ENCODE results near the gene LRIT2.

Gene LRIT2

DNA sequence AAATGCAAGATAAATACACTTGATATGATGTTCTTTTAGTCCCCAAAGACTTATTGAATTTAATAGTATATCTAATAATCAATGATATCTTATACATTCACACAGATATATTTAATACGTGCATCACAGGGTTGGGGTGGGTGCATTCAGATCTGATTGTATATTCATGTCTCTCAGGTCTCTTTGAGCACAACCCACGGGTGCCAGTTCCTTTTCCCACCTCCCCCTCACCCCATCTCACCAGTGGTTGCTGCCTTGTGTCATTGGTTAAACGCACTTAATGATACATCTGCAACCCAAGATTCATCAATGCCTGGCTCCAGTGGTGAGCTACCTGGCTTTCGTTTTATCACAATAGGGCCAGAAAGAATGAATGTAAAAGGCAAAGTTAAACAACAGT is 9.8 kb upstream of the LRIT2 start:
- no peak for TF ChIP-seq CTCF (conservative IDR thresholded peaks at IDR 0.05; ENCODE audit: low read depth)
- POLR2A ChIA-PET (ENCODE audit: low non-redundant PET): no interaction called here
- no peak overlapping the region for H3K27ac ChIP-seq
- CTCF ChIA-PET: no interaction called here
- no peak for DNase-seq (ENCODE audit: low spot score)

- DNase-seq (ENCODE audit: low spot score): no peak
- ChIA-PET CTCF (interaction anchor here (0.8 kb wide), 1 partner anchor 15 kb away, joined by 3 read pairs; no protein-coding TSS in a partner anchor), POLR2A (ENCODE audit: low non-redundant PET) (no interaction called here)
- no peak overlapping the region for H3K27ac ChIP-seq
- no peak for TF ChIP-seq CTCF (conservative IDR thresholded peaks at IDR 0.05; ENCODE audit: low read depth)
Measured at GRCh38 chr10:84234479-84234878, 9.1 kb upstream of the LRIT2 start.

DNA sequence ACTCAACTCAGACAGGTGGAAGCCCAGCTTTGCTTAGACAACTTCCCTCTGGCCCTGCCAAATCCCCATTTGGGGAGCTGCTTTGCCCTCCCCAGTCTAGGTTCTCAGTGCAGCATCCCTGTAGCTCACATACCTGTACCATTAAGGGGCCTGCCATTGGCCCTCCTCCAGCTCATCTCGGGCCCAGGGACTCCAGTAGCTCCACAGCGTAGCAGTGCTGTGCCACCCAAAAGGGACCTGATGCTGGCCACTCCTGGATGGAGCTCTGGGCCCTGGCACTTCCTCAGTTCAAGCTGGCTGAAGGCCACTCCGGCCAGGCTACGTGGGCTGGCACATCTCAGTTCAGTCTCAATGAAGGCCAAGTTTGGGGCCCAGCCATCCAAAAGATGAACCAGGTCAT is 8.6 kb upstream of the LRIT2 start:
- no peak for TF ChIP-seq CTCF (conservative IDR thresholded peaks at IDR 0.05; ENCODE audit: low read depth)
- H3K27ac ChIP-seq: no peak overlapping the region
- ChIA-PET CTCF (interaction anchor here (0.8 kb wide), 1 partner anchor 16 kb away, joined by 3 read pairs; no protein-coding TSS in a partner anchor), POLR2A (ENCODE audit: low non-redundant PET) (no interaction called here)
- no peak for DNase-seq (ENCODE audit: low spot score)

- ChIA-PET POLR2A (ENCODE audit: low non-redundant PET) (no interaction called here), CTCF (interaction anchor here (0.6 kb wide), 1 partner anchor 1760 kb away, joined by 3 read pairs; no protein-coding TSS in a partner anchor)
- no peak overlapping the region for H3K27ac ChIP-seq
- no peak for TF ChIP-seq CTCF (conservative IDR thresholded peaks at IDR 0.05; ENCODE audit: low read depth)
- DNase-seq (ENCODE audit: low spot score): no peak
Measured at GRCh38 chr10:84232376-84232775, 7.0 kb upstream of the LRIT2 start.

- TF ChIP-seq CTCF (conservative IDR thresholded peaks at IDR 0.05; ENCODE audit: low read depth): no peak
- POLR2A ChIA-PET (ENCODE audit: low non-redundant PET): no interaction called here
- H3K27ac ChIP-seq: no peak overlapping the region
- DNase-seq (ENCODE audit: low spot score): no peak
- CTCF ChIA-PET: no interaction called here
Measured at GRCh38 chr10:84230359-84230758, 5.0 kb upstream of the LRIT2 start.

DNA sequence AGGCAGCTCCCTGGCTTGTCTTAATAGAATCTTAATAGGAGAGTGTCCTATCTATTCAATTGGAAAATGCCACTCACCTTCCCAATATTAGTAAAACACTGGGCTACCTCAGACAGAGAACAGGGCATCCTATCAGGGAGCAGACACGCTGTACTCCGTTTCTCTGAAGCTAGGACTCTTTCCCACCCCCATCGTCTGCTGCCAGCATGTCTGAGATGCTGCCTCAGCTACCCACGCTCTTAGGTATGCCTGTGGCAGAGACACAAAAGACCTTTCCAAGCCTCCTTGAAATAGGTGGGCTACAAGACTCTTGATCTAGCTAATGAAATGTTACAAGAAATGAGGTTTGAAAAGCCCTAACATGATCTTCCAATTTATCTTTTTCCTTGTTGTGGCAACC is 2.5 kb upstream of the LRIT2 start:
- CTCF ChIA-PET: no interaction called here
- no peak for DNase-seq (ENCODE audit: low spot score)
- TF ChIP-seq CTCF (conservative IDR thresholded peaks at IDR 0.05; ENCODE audit: low read depth): no peak
- H3K27ac ChIP-seq: no peak overlapping the region
- POLR2A ChIA-PET (ENCODE audit: low non-redundant PET): no interaction called here

DNA sequence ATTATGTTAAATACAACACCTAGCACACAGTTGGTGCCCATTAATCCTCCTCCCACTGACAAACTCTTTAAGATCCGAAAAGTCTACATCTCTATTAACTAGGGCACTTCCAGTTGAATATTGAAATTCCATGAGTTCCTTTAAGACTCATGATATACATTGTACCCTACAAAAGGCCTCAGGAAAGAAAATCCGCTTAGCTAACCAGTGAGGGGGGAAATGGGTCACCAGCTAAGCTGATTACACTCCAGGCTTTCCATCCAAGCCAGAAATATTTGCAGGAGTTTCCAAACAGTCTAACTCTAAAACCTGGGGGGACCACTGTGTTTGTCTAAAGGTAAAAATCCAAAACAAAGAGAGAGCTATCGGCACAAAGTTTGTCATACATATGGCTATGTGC is 1.3 kb upstream of the LRIT2 start:
- no peak overlapping the region for H3K27ac ChIP-seq
- POLR2A ChIA-PET (ENCODE audit: low non-redundant PET): no interaction called here
- no peak for TF ChIP-seq CTCF (conservative IDR thresholded peaks at IDR 0.05; ENCODE audit: low read depth)
- no peak for DNase-seq (ENCODE audit: low spot score)
- CTCF ChIA-PET: no interaction called here
